Right lobe of liver (tissue), 6 donors: ENCODE measurements around the gene CD8A. TPM values are rescaled to one million over a fixed set of nuclear protein-coding genes. Genes with fewer than 3 reads are reported as not detected.
A peak's percentile ranks its signal among the peaks of the same experiment; 100 is the strongest.

ENCODE experiments used
- ATAC-seq, 4 donors: fragments of 200-7000 bp; cut with Tn5 transposase; one replicate each; pipeline ENCODE4 v1.9.1; 2020; ENCODE audit warnings: mild to moderate bottlenecking in 4 of 4, moderate library complexity in 4 of 4
- DNase-seq, 3 donors: peaks; one replicate each; pipeline ENCODE4 v3.0.0-alpha.2; 2020
- H3K27ac ChIP-seq, 3 donors: fragments of 200-600 bp; one replicate each; pipeline ENCODE4 v1.8.0; 2022
- H3K27me3 ChIP-seq, 2 donors: fragments of 200-600 bp; one replicate each; pipeline ENCODE4 v1.8.0; 2022
- H3K36me3 ChIP-seq, 4 donors: fragments of 200-600 bp; sonication (generic) in 1 of 4; one replicate each; pipeline versions ENCODE4 v1.5.1 to v1.8.0; 2017 to 2022; ENCODE audit warnings: control low read depth in 1 of 4
- H3K4me1 ChIP-seq, 4 donors: fragments of 200-600 bp; sonication (generic) in 1 of 4; one replicate each; pipeline versions ENCODE4 v1.5.1 to v1.8.0; 2017 to 2022; ENCODE audit warnings: control low read depth in 1 of 4
- H3K4me3 ChIP-seq, 3 donors: fragments of 200-600 bp; one replicate each; pipeline ENCODE4 v1.8.0; 2022
- H3K9me3 ChIP-seq, 4 donors: fragments of 200-600 bp; sonication (generic) in 1 of 4; one replicate each; pipeline versions ENCODE4 v1.5.1 to v1.8.0; 2017 to 2022; ENCODE audit warnings: control low read depth in 1 of 4
- CTCF ChIP-seq, 4 donors: fragments of 200-600 bp in 3 of 4; fragments of 450-650 bp in 1 of 4; IDR thresholded peaks; one replicate each; pipeline versions ENCODE4 v1.5.1 to v1.8.0; 2016 to 2022; ENCODE audit warnings: antibody characterized with exemption in 4 of 4, mild to moderate bottlenecking in 2 of 4
- POLR2A ChIP-seq: fragments of 450-650 bp; IDR thresholded peaks from one replicate; pipeline ENCODE4 v1.6.1; 2017; ENCODE audit warnings: antibody characterized with exemption, mild to moderate bottlenecking
- WGBS: methylation state at CpG from one replicate; pipeline ENCODE4 v1.1.6; 2018; ENCODE audit warnings: low coverage, low lambda C conversion rate; ENCODE audit not compliant: insufficient coverage; ENCODE audit errors: missing lambda C conversion rate; 5-methylcytosine and 5-hydroxymethylcytosine counted together
- intact Hi-C, 2 donors: fragments of 100-400 bp; cut with DNase I; formaldehyde crosslinking; loops; one replicate each; pipeline versions ENCODE4 v1.11.2 to v1.14.1; 2022
- total RNA-seq, 6 experiments: library from RNA; depleted of rRNA in 2 of 6; stranded (reverse); fragments of >200 nt in 2 of 6; fragmentation: NEBNext Ultra II Directional in 3 of 6; extraction: Animal tissue kit (Norgen Biotek cat#: 25700) in 3 of 6; gene quantifications; one replicate each; pipeline versions ENCODE4 v1.1.0 to v1.2.4, GENCODE V29; 2016 to 2023
- donor health status: DM: no; HTN: yes; CAD: no.
- donor health status: DM: no; HTN: no; CAD: no.
- donor health status: DM: no; HTN: no; CAD: no.
- donor health status: DM: no; HTN: yes; CAD: no.
- donor health status: DM: no; HTN: yes; CAD: no.

Gene CD8A
- total RNA-seq, 6 experiments from 2014 or later = 0.26 to 1.1 (median 0.61) TPM

- Histone ChIP-seq H3K27ac (no peak overlapping the region), H3K36me3 (no peaks in the 10 kb centered on the region), H3K27me3 (no peaks in the 10 kb centered on the region), H3K4me3 (no peak overlapping the region), H3K9me3 (no peaks in the 10 kb centered on the region), H3K4me1 (no peaks in the 10 kb centered on the region)
- intact Hi-C loops = no loop called here
- WGBS = 58% methylated on average over 6 of the region's 16 CpGs
- ATAC-seq (peak in 2 of 4 donors; percentile 24 to 34), DNase-seq (no peak)
- TF ChIP-seq CTCF (IDR thresholded peaks at IDR 0.05) (no peak), POLR2A (no peak)
Measured at GRCh38 chr2:86825693-86826381, 35.1 kb upstream of the CD8A start.

- WGBS = 83% methylated on average over 1 of the region's 11 CpGs
- H3K4me3 ChIP-seq = no peak overlapping the region
Measured at GRCh38 chr2:86825036-86825692, 34.5 kb upstream of the CD8A start.

GRCh38 chr2:86822668-86823345 is 32.1 kb upstream of the CD8A start:
- TF ChIP-seq CTCF (IDR thresholded peaks at IDR 0.05) (no peak), POLR2A (no peak)
- DNase-seq = no peak
- H3K27me3 ChIP-seq = no peaks in the 10 kb centered on the region
- no peak overlapping the region for H3K27ac ChIP-seq
- H3K9me3 ChIP-seq = no peaks in the 10 kb centered on the region
- H3K4me3 ChIP-seq = no peak overlapping the region
- H3K4me1 ChIP-seq = no peaks in the 10 kb centered on the region
- no peak for ATAC-seq
- H3K36me3 ChIP-seq = no peaks in the 10 kb centered on the region
- intact Hi-C loops = no loop called here
- 75% methylated on average over 3 of the region's 3 CpGs for WGBS

More at GRCh38 chr2:86825036-86825692, 34.5 kb upstream of the CD8A start:
- Histone ChIP-seq H3K9me3 (no peaks in the 10 kb centered on the region), H3K4me1 (no peaks in the 10 kb centered on the region), H3K36me3 (no peaks in the 10 kb centered on the region), H3K27me3 (no peaks in the 10 kb centered on the region), H3K27ac (no peak overlapping the region)
- intact Hi-C loops = no loop called here
- TF ChIP-seq CTCF (IDR thresholded peaks at IDR 0.05) (no peak), POLR2A (no peak)
- ATAC-seq (peak in 1 of 4 donors; percentile 23), DNase-seq (no peak)

- Histone ChIP-seq H3K9me3 (no peaks in the 10 kb centered on the region), H3K27ac (no peak overlapping the region), H3K4me3 (no peak overlapping the region), H3K4me1 (no peaks in the 10 kb centered on the region), H3K27me3 (no peaks in the 10 kb centered on the region), H3K36me3 (no peaks in the 10 kb centered on the region)
- DNase-seq = no peak
- 75% methylated on average over 6 of the region's 6 CpGs for WGBS
- ATAC-seq = no peak
- TF ChIP-seq CTCF (IDR thresholded peaks at IDR 0.05) (no peak), POLR2A (no peak)
- intact Hi-C loops = no loop called here
Measured at GRCh38 chr2:86821842-86822241, 31.1 kb upstream of the CD8A start.
